Colonic mucosa (tissue), 4 donors: ENCODE data around the gene HDC. TPM values are rescaled to one million over a fixed set of nuclear protein-coding genes. Genes with fewer than 3 reads are reported as not detected.

Experiments used
- DNase-seq: peaks from one replicate; pipeline ENCODE4 v3.0.0-alpha.2; 2020
- H3K27ac ChIP-seq: fragments of 200-600 bp; one replicate; pipeline ENCODE4 v1.8.0; 2021
- H3K27me3 ChIP-seq: fragments of 200-600 bp; one replicate; pipeline ENCODE4 v1.8.0; 2021
- H3K36me3 ChIP-seq: fragments of 200-600 bp; one replicate; pipeline ENCODE4 v1.8.0; 2021
- H3K4me1 ChIP-seq: fragments of 200-600 bp; one replicate; pipeline ENCODE4 v1.8.0; 2021; ENCODE audit warnings: mild to moderate bottlenecking
- H3K4me3 ChIP-seq: fragments of 200-600 bp; one replicate; pipeline ENCODE4 v1.8.0; 2021
- H3K9ac ChIP-seq, 2 donors: one replicate each; pipeline ENCODE4 v1.7.0; 2013; ENCODE audit warnings: control low read depth in 2 of 2, low read depth in 2 of 2, low read length in 2 of 2
- H3K9me3 ChIP-seq: fragments of 200-600 bp; one replicate; pipeline ENCODE4 v1.8.0; 2021
- CTCF ChIP-seq: fragments of 200-600 bp; IDR thresholded peaks from one replicate; pipeline ENCODE4 v1.8.0; 2022; ENCODE audit warnings: antibody characterized with exemption, mild to moderate bottlenecking
- intact Hi-C: fragments of 100-400 bp; cut with DNase I; formaldehyde crosslinking; loops from one replicate; pipeline ENCODE4 v1.14.1; 2022
- total RNA-seq, 2 donors: library from RNA; stranded (reverse); fragmentation: NEBNext Ultra II Directional in 1 of 2; extraction: Animal tissue kit (Norgen Biotek cat#: 25700) in 1 of 2; gene quantifications; one replicate each; pipeline ENCODE4 v1.2.1, GENCODE V29; 2021
- donor health status: healthy.
- donor health status: DM: no; HTN: no; CAD: no.
- donor health status: DM: no; HTN: no; CAD: no.

HDC gene, protein sequence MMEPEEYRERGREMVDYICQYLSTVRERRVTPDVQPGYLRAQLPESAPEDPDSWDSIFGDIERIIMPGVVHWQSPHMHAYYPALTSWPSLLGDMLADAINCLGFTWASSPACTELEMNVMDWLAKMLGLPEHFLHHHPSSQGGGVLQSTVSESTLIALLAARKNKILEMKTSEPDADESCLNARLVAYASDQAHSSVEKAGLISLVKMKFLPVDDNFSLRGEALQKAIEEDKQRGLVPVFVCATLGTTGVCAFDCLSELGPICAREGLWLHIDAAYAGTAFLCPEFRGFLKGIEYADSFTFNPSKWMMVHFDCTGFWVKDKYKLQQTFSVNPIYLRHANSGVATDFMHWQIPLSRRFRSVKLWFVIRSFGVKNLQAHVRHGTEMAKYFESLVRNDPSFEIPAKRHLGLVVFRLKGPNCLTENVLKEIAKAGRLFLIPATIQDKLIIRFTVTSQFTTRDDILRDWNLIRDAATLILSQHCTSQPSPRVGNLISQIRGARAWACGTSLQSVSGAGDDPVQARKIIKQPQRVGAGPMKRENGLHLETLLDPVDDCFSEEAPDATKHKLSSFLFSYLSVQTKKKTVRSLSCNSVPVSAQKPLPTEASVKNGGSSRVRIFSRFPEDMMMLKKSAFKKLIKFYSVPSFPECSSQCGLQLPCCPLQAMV
- total RNA-seq: 1 to 10 TPM; 2.0 to 4.1 TPM

GRCh38 chr15:50265620-50266019 lies at the start of gene HDC:
Gene HDC (minus strand): TSS chr15:50265726. CDS start chr15:50265623, 103 bp downstream.
- Histone ChIP-seq H3K27ac (no peak within 1 kb of the TSS), H3K27me3 (no peaks in the 10 kb centered on the region), H3K9me3 (no peaks in the 10 kb centered on the region), H3K9ac (no peak within 1 kb of the TSS), H3K4me3 (no peak within 1 kb of the TSS), H3K4me1 (no peaks in the 10 kb centered on the region), H3K36me3 (no peaks in the 10 kb centered on the region)
- intact Hi-C loops: no loop called here
- no peak for DNase-seq
- TF ChIP-seq CTCF: no peak

- intact Hi-C loops: loop anchor here (10.0 kb wide), 2 partner anchors 128 to 168 kb away; partner anchors contain the start of gene SLC27A2
- no peak for TF ChIP-seq CTCF
These were observed 47.1 kb upstream of the HDC start for GRCh38 chr15:50312636-50313035.

GRCh38 chr15:50307799-50308198 lies 42.3 kb upstream of the HDC start:
- H3K4me3 ChIP-seq: no peak overlapping the region
- no peaks in the 10 kb centered on the region for H3K27me3 ChIP-seq
- H3K4me1 ChIP-seq: no peaks in the 10 kb centered on the region
- intact Hi-C loops: no loop called here
- no peak overlapping the region for H3K27ac ChIP-seq
- TF ChIP-seq CTCF: no peak
- H3K36me3 ChIP-seq: no peaks in the 10 kb centered on the region
- no peaks in the 10 kb centered on the region for H3K9me3 ChIP-seq
- no peak overlapping the region for H3K9ac ChIP-seq
- DNase-seq: no peak

More at GRCh38 chr15:50312636-50313035, 47.1 kb upstream of the HDC start:
- Histone ChIP-seq H3K9ac (no peak overlapping the region), H3K9me3 (no peaks in the 10 kb centered on the region), H3K4me1 (no peaks in the 10 kb centered on the region), H3K27me3 (no peaks in the 10 kb centered on the region), H3K27ac (no peak overlapping the region), H3K36me3 (no peaks in the 10 kb centered on the region), H3K4me3 (no peak overlapping the region)
- no peak for DNase-seq

DNA sequence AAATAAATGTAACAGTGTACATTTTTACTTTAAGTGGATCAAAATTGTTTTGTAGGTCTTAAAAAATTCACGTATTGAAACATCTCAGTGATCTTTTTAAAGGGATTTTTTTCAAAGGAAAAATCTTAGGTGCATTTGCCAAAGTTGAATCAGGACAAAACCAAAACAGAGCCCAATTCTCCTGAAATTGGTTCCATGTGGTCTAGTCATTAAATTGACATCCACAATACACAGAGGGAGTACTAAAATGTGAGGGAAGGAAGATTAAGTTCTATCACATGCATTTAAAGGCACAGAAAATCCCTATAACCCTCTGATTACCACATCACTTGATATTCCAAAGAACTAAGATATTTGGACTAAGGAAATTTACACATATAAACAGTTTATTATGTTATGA lies 39.3 kb upstream of the HDC start:
- H3K27ac ChIP-seq: no peak overlapping the region

GRCh38 chr15:50302581-50302980 lies 37.1 kb upstream of the HDC start:
- intact Hi-C loops: no loop called here
- H3K27me3 ChIP-seq: no peaks in the 10 kb centered on the region
- no peak overlapping the region for H3K9ac ChIP-seq
- TF ChIP-seq CTCF: no peak
- no peak overlapping the region for H3K27ac ChIP-seq
- H3K4me3 ChIP-seq: no peak overlapping the region
- H3K4me1 ChIP-seq: no peaks in the 10 kb centered on the region
- DNase-seq: no peak
- H3K36me3 ChIP-seq: no peaks in the 10 kb centered on the region
- no peaks in the 10 kb centered on the region for H3K9me3 ChIP-seq

More for the DNA sequence above, 39.3 kb upstream of the HDC start:
- no peak for TF ChIP-seq CTCF
- Histone ChIP-seq H3K4me3 (no peak overlapping the region), H3K27me3 (no peaks in the 10 kb centered on the region), H3K36me3 (no peaks in the 10 kb centered on the region), H3K9me3 (no peaks in the 10 kb centered on the region), H3K9ac (no peak overlapping the region), H3K4me1 (no peaks in the 10 kb centered on the region)
- no peak for DNase-seq
- intact Hi-C loops: no loop called here
